K562 (cell line): ENCODE measurements around the gene PUSL1. TPM values are rescaled to one million over a fixed set of nuclear protein-coding genes. Genes with fewer than 3 reads are reported as not detected.
A peak's percentile ranks its signal among the peaks of the same experiment; 100 is the strongest.

Source experiments
- ATAC-seq: fragments of 200-7000 bp; cut with Tn5 transposase; 3 replicates; pipeline ENCODE4 v1.9.1; 2020; ENCODE audit warnings: moderate library complexity
- BruUV-seq: library from RNA; stranded (reverse); fragments of 400-500 nt; replicated peaks from 2 replicates; lab custom pipeline; 2021; lab: Mats Ljungman, UMichigan
- CTCF ChIA-PET: fragments of 300-600 bp; formaldehyde crosslinking; extraction: SDS; loops from one replicate; lab custom pipeline; 2021; ENCODE audit warnings: low intra/inter-chr PET ratio; lab: Yijun Ruan, JAX
- POLR2A ChIA-PET: fragments of 300-600, 350-650 bp; sonication (Branson Sonifier 250); formaldehyde crosslinking; extraction: SDS; loops from one replicate; lab custom pipeline; 2021; ENCODE audit warnings: antibody characterized with exemption, inconsistent platforms; lab: Yijun Ruan, JAX
- DNase-seq, 4 experiments: peaks; one replicate each; pipeline versions ENCODE4 v3.0.0 to v3.0.0-alpha.2; 2011 to 2018; ENCODE audit warnings: low spot score in 3 of 4, mixed read lengths in 3 of 4; ENCODE audit errors: extremely low read depth in 1 of 4
- FAIRE-seq: peaks from 2 replicates; lab custom pipeline; 2011; peaks lifted over from hg19 to GRCh38; lab: Jason Lieb, UNC
- H2AFZ ChIP-seq: 2 replicates; pipeline ENCODE4 v1.6.0; 2011; ENCODE audit warnings: low read depth, low read length, control low read depth, inconsistent platforms
- H3K27ac ChIP-seq: fragments of 200-600 bp; 3 replicates; pipeline ENCODE4 v1.8.0; 2011; ENCODE audit warnings: low read depth, mild to moderate bottlenecking, control low read depth, inconsistent platforms, low read length, moderate library complexity, mixed read lengths; ENCODE audit errors: extremely low read depth
- H3K27me3 ChIP-seq, 2 experiments: fragments of 300-600 bp in 1 of 2; 2 replicates in 1 of 2; 3 replicates in 1 of 2; pipeline versions ENCODE4 v1.6.0 to v1.8.0; 2011; ENCODE audit warnings: inconsistent platforms in 2 of 2, low read length in 2 of 2, mild to moderate bottlenecking in 1 of 2, mixed read lengths in 1 of 2, moderate library complexity in 1 of 2; ENCODE audit not compliant: control insufficient read depth in 2 of 2, insufficient read depth in 2 of 2
- H3K36me3 ChIP-seq: fragments of 300-600 bp; 3 replicates; pipeline ENCODE4 v1.8.0; 2011; ENCODE audit warnings: mild to moderate bottlenecking, low read length, inconsistent platforms; ENCODE audit not compliant: control insufficient read depth, insufficient read depth
- H3K4me1 ChIP-seq, 2 experiments: fragments of 200-600 bp in 1 of 2; replicated peaks in 1 of 2; 2 replicates in 1 of 2; 3 replicates in 1 of 2; pipeline versions ENCODE4 v1.5.1 to v1.8.0; 2011; ENCODE audit warnings: inconsistent platforms in 2 of 2, low read length in 2 of 2, mild to moderate bottlenecking in 1 of 2, mixed read lengths in 1 of 2, moderate library complexity in 1 of 2; ENCODE audit not compliant: control insufficient read depth in 2 of 2, insufficient read depth in 2 of 2
- H3K4me2 ChIP-seq: 2 replicates; pipeline ENCODE4 v1.6.1; 2011; ENCODE audit warnings: low read length, control low read depth, inconsistent platforms, mixed read lengths; ENCODE audit not compliant: insufficient read depth
- H3K4me3 ChIP-seq: fragments of 200-600 bp; sonication (generic), shearing (Covaris generic); 2 replicates; pipeline ENCODE4 v1.5.1; 2016; ENCODE audit warnings: control low read depth, inconsistent platforms
- H3K79me2 ChIP-seq: fragments of 200-600 bp; 3 replicates; pipeline ENCODE4 v1.8.0; 2011; ENCODE audit warnings: low read length, inconsistent platforms; ENCODE audit not compliant: control insufficient read depth, insufficient read depth
- H3K9ac ChIP-seq, 2 experiments: 2 replicates each; pipeline versions ENCODE4 v1.6.0 to v1.6.1; 2011; ENCODE audit warnings: low read depth in 2 of 2, low read length in 2 of 2, control low read depth in 1 of 2, inconsistent platforms in 1 of 2, mild to moderate bottlenecking in 1 of 2, mixed read lengths in 1 of 2; ENCODE audit not compliant: insufficient read depth in 1 of 2
- H3K9me1 ChIP-seq: one replicate; pipeline ENCODE4 v1.6.0; 2011; ENCODE audit warnings: inconsistent platforms, mild to moderate bottlenecking, low read length, moderate library complexity; ENCODE audit not compliant: control insufficient read depth, insufficient read depth
- H3K9me3 ChIP-seq: replicated peaks from 2 replicates; pipeline ENCODE4 v1.5.1; 2011; ENCODE audit warnings: low read depth, low read length, inconsistent platforms; ENCODE audit not compliant: control insufficient read depth, insufficient read depth
- H4K20me1 ChIP-seq: replicated peaks from 2 replicates; pipeline ENCODE4 v1.6.1; 2011; ENCODE audit warnings: low read length, inconsistent platforms, mixed read lengths; ENCODE audit not compliant: control insufficient read depth, insufficient read depth
- ATF2 ChIP-seq: sonication (generic); formaldehyde crosslinking; IDR thresholded peaks from 2 replicates; pipeline ENCODE4 v1.8.1; 2022; ENCODE audit warnings: missing genetic modification reagents
- EGR1 ChIP-seq: fragments of 450-650 bp; conservative IDR thresholded peaks from 2 replicates; pipeline ENCODE4 v1.6.1; 2017; ENCODE audit warnings: mild to moderate bottlenecking
- ETS1 ChIP-seq: conservative IDR thresholded peaks from 2 replicates; pipeline ENCODE4 v1.6.1; 2011; ENCODE audit warnings: low read depth, mild to moderate bottlenecking, low read length; ENCODE audit not compliant: control insufficient read depth
- HDAC1 ChIP-seq, 2 experiments: fragments of 450-650 bp; IDR thresholded peaks; 2 replicates each; pipeline ENCODE4 v1.6.1; 2016 to 2017; ENCODE audit warnings: inconsistent platforms in 1 of 2, mild to moderate bottlenecking in 1 of 2, moderate library complexity in 1 of 2
- HNRNPL ChIP-seq: fragments of 200-400 bp; formaldehyde crosslinking; IDR thresholded peaks from 2 replicates; pipeline ENCODE4 v1.6.1; 2017; ENCODE audit warnings: low read depth, mild to moderate bottlenecking, low read length
- KAT7 ChIP-seq: sonication (generic); formaldehyde crosslinking; IDR thresholded peaks from 2 replicates; pipeline ENCODE4 v1.8.0; 2022; ENCODE audit warnings: missing genetic modification reagents, mild to moderate bottlenecking, borderline replicate concordance
- KLF16 ChIP-seq: IDR thresholded peaks from 2 replicates; pipeline ENCODE4 v1.6.1; 2016; ENCODE audit warnings: antibody characterized with exemption
- PRPF4 ChIP-seq: fragments of 200-400 bp; formaldehyde crosslinking; IDR thresholded peaks from one replicate; pipeline ENCODE4 v1.6.1; 2017; ENCODE audit warnings: low read length, low read depth, mild to moderate bottlenecking; ENCODE audit not compliant: insufficient read depth, poor library complexity, severe bottlenecking
- RAD21 ChIP-seq, 2 experiments: fragments of 250-450 bp in 1 of 2; fragments of 450-650 bp in 1 of 2; sonication (Bioruptor Pico) in 1 of 2; formaldehyde crosslinking in 1 of 2; IDR thresholded peaks in 1 of 2; conservative IDR thresholded peaks in 1 of 2; 2 replicates each; pipeline versions ENCODE4 v1.4.0 to v1.8.0; 2020 to 2022; ENCODE audit warnings: mild to moderate bottlenecking in 2 of 2, moderate library complexity in 1 of 2
- SMAD2 ChIP-seq: fragments of 150-350 bp; IDR thresholded peaks from 2 replicates; pipeline ENCODE4 v1.6.1; 2014; ENCODE audit warnings: low read depth, mild to moderate bottlenecking, low read length
- ZFX ChIP-seq: sonication (generic); formaldehyde crosslinking; IDR thresholded peaks from 2 replicates; pipeline ENCODE4 v1.8.0; 2022; ENCODE audit warnings: mild to moderate bottlenecking, missing genetic modification reagents, moderate library complexity
- ZNF134 ChIP-seq: fragments of 250-450 bp; sonication (Bioruptor Pico); conservative IDR thresholded peaks from 2 replicates; pipeline ENCODE4 v1.4.0; 2020
- ZNF282 ChIP-seq: sonication (generic); formaldehyde crosslinking; IDR thresholded peaks from 2 replicates; pipeline ENCODE4 v1.8.1; 2023; ENCODE audit warnings: missing genetic modification reagents
- ZNF75A ChIP-seq: fragments of 450-650 bp; formaldehyde crosslinking; IDR thresholded peaks from 2 replicates; pipeline ENCODE4 v1.4.0; 2020; ENCODE audit warnings: mild to moderate bottlenecking
- ZSCAN29 ChIP-seq: fragments of 450-650 bp; IDR thresholded peaks from 2 replicates; pipeline ENCODE4 v1.6.1; 2017
- WGBS: fragments of 100-300 bp; shearing (Covaris generic); methylation state at CpG from one replicate; pipeline ENCODE4 v1.1.6; 2016; ENCODE audit warnings: low coverage, mixed read lengths; ENCODE audit not compliant: insufficient coverage; ENCODE audit errors: missing lambda C conversion rate; 5-methylcytosine and 5-hydroxymethylcytosine counted together
- in situ Hi-C: fragments of 300-500 bp; cut with MboI; formaldehyde crosslinking; loops from 4 replicates; pipeline ENCODE4 v1.15.0; 2018; ENCODE audit warnings: inconsistent platforms, mixed read lengths
- intact Hi-C: fragments of 100-400 bp; cut with micrococcal nuclease; formaldehyde crosslinking; loops from 2 replicates; pipeline ENCODE4 v1.14.2; 2022
- polyA plus RNA-seq, 8 experiments: library from polyadenylated mRNA; depleted of rRNA in 4 of 8; stranded (reverse) in 5 of 8; unstranded in 3 of 8; fragments of >200 nt; fragmentation: Nextera tagmentation in 2 of 8; fragmentation: Illumina TruSeq in 1 of 8; extraction: Ambion mirVana in 2 of 8; extraction: Trizol in 1 of 8; gene quantifications; 2 replicates each; pipeline versions ENCODE4 v1.2.1 to v1.2.3, GENCODE V29; 2011 to 2014; ENCODE audit warnings: inconsistent platforms in 1 of 8, missing spikeins in 1 of 8
- total RNA-seq, 7 experiments: library from RNA; depleted of rRNA in 6 of 7; stranded (reverse); fragments of >200 nt in 6 of 7; fragmentation: Illumina TruSeq in 2 of 7; extraction: Trizol in 2 of 7; gene quantifications; 2 replicates each; pipeline versions ENCODE4 v1.2.1 to v1.2.3, GENCODE V29; 2011 to 2021; ENCODE audit warnings: low replicate concordance in 1 of 7
- TF ChIP-seq, protein P1 (sequence below): IDR thresholded peaks from 2 replicates; pipeline ENCODE4 v1.6.1; 2012; ENCODE audit warnings: low read depth, low read length, improper control_type of control experiment, borderline replicate concordance

PUSL1 gene
- total and polyA plus RNA-seq, 9 of the 15 experiments (the other 6 are each of a cell fraction or from before 2014, with no cell fraction given), result 0.62 to 86.9 (median 13.6) TPM

GRCh38 chr1:1307261-1307922 lies 1.0 kb upstream of the PUSL1 start (continued):
- TF ChIP-seq ZSCAN29 (no peak), SMAD2 (no peak), KAT7 (0 out of 2 replicates have a peak, but pooled peaks have one; percentile 41), ZNF134 (CRISPR knock-in tag) (no peak)

- Histone ChIP-seq H3K4me3 (peak overlapping the region; percentile 94), H3K27ac (peak overlapping the region; percentile 96), H4K20me1 (peaks cover 23% of the 10 kb centered on the region), H2AFZ (peak overlapping the region; percentile 68), H3K27me3 (no peaks in the 10 kb centered on the region), H3K9me1 (peaks cover 5% of the 10 kb centered on the region), H3K9me3 (no peaks in the 10 kb centered on the region), H3K36me3 (peaks cover 47% of the 10 kb centered on the region), H3K4me2 (peak overlapping the region; percentile 88), H3K4me1 (peaks cover 40 to 97% of the 10 kb centered on the region in 2 experiments), H3K9ac (peak overlapping the region; percentile 87 to 97), H3K79me2 (peaks cover 54% of the 10 kb centered on the region)
- peak; percentile 2 for ATAC-seq
- BruUV-seq, result TSS peak; percentile 67
- CTCF ChIA-PET, result no interaction called here
- DNase-seq, result peak in 2 of 4 experiments; percentile 56 to 61
- intact Hi-C loops, result loop anchor here (2.0 to 10.0 kb wide), 3 partner anchors 16 to 916 kb away; partner anchors contain the start of genes AURKAIP1, CPTP, INTS11 and SKI
- no peak for FAIRE-seq
- in situ Hi-C loops, result no loop called here
- POLR2A ChIA-PET, result interaction anchor here (0.9 to 1.3 kb wide), 4 partner anchors 17 to 197 kb away, joined by 3 to 4 read pairs (median 3); no protein-coding TSS in a partner anchor
- WGBS, result under 1% methylated on average over 43 of the region's 66 CpGs
- TF ChIP-seq ZNF282 (CRISPR knock-in tag), result 0 out of 2 replicates have a peak, but pooled peaks have one; percentile 41
- peak in 1 of 2 experiments; percentile 9; a peak in 2 of 4 replicates for TF ChIP-seq HDAC1 (IDR thresholded peaks at IDR 0.05)
- peak; percentile 77 for TF ChIP-seq EGR1
- TF ChIP-seq ETS1, result peak; percentile 9; the same call in 1 of the 2 replicates
- TF ChIP-seq ATF2 (CRISPR knock-in tag), result peak; percentile 68; the same call in 1 of the 2 replicates
- TF ChIP-seq ZNF75A (CRISPR knock-in tag), result no peak
- 0 out of 2 replicates have a peak, but pooled peaks have one; percentile 9 for TF ChIP-seq ZFX (CRISPR knock-in tag)
- TF ChIP-seq KLF16, result no peak
- TF ChIP-seq HNRNPL, result peak; percentile 40; the same call in 1 of the 2 replicates
- TF ChIP-seq RAD21 (CRISPR knock-in tag; conservative IDR thresholded peaks at IDR 0.05 in 1 of 2, IDR thresholded peaks at IDR 0.05 in 1 of 2), result no peak
- TF ChIP-seq, protein P1, sequence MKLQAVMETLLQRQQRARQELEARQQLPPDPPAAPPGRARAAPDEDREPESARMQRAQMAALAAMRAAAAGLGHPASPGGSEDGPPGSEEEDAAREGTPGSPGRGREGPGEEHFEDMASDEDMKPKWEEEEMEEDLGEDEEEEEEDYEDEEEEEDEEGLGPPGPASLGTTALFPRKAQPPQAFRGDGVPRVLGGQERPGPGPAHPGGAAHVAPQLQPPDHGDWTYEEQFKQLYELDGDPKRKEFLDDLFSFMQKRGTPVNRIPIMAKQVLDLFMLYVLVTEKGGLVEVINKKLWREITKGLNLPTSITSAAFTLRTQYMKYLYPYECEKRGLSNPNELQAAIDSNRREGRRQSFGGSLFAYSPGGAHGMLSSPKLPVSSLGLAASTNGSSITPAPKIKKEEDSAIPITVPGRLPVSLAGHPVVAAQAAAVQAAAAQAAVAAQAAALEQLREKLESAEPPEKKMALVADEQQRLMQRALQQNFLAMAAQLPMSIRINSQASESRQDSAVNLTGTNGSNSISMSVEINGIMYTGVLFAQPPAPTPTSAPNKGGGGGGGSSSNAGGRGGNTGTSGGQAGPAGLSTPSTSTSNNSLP, result no peak
- peak; percentile 6 for TF ChIP-seq PRPF4
These were observed 406 bp downstream of the PUSL1 start for GRCh38 chr1:1308756-1309250.
